Measurements from ENCODE around the gene DYNLT5. TPM values are rescaled to one million over a fixed set of nuclear protein-coding genes. Genes with fewer than 3 reads are reported as not detected.
"Not testable (repeated sequence)": the region's sequence is repeated elsewhere in the genome, so short reads cannot be mapped to it uniquely, and the experiment has no call there.

The DYNLT5 gene
- polyA plus RNA-seq, 3 donors = 0.08 to 0.54 (median 0.28) TPM

DNA sequence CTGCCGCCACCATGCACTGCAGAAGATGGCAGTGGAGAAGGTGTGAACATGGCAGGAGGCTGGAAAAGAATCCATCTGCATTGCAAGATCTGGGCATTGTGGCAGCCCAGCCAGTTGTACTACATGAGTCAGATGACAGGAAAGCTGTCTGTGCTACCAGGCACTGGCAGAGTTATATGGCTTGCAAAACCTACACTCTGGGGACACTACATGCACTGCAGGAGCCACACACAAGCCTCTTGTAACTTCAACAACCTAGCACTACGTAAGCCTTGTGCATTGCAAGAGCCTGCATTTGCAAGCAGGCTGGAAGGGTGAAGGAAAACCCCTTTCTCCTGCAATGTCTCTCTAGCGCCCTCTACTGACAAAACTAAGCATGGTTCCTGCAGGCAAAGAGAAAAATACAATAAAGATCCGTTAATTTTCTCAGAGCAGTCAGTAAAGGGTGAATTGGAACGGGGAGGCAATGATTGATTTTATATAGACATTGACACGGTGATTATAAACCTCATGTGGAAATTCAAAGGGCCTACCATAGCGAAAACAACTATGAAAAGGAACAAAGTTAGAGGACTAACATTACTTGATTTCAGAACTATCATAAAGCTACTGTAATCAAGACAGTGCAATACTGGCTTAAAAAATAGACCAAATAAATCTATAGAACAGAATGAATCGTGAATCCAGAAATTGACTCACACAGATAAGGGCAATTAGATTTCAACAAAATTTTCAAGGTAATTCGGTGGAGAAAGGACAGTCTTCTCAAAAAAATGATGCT is 26.2 kb upstream of the DYNLT5 start:
- H3K27me3 Mint-ChIP-seq (ENCODE audit: low read depth in 3 of 3) = peaks cover 0 to 4% (median 2%) of the 10 kb centered on the region in 3 donors
- Histone ChIP-seq H2AFZ (ENCODE audit: insufficient read depth, low read depth, low read length, poor library complexity, severe bottlenecking) (no peak overlapping the region), H3K4me1 (ENCODE audit: control insufficient read depth in 1 of 2, insufficient read depth in 2 of 2, low read length in 2 of 2) (peaks cover 0 to 4% of the 10 kb centered on the region in 2 donors), H3K9ac (ENCODE audit: insufficient read depth, low read length, poor library complexity, severe bottlenecking) (no peak overlapping the region), H4K20me1 (ENCODE audit: insufficient read depth, low read length) (no peaks in the 10 kb centered on the region), H3K36me3 (replicated peaks in 1 of 2; ENCODE audit: control insufficient read depth in 1 of 2, insufficient read depth in 2 of 2, low read length in 2 of 2) (no peaks in the 10 kb centered on the region), H3K4me2 (replicated peaks; ENCODE audit: extremely low read depth, low read length, poor library complexity, severe bottlenecking) (no peak overlapping the region), H3K27ac (ENCODE audit: low read depth in 1 of 2, low read length in 2 of 2) (no peak overlapping the region), H3K9me3 (replicated peaks in 1 of 2; ENCODE audit: control insufficient read depth in 1 of 2, insufficient read depth in 1 of 2, low read length in 2 of 2) (no peaks in the 10 kb centered on the region), H3K79me2 (ENCODE audit: insufficient read depth, low read length) (no peaks in the 10 kb centered on the region), H3K4me3 (replicated peaks in 1 of 3; ENCODE audit: low read depth in 2 of 3, low read length in 3 of 3) (no peak overlapping the region), H3K27me3 (ENCODE audit: control insufficient read depth in 2 of 2, insufficient read depth in 2 of 2, low read length in 2 of 2) (no peaks in the 10 kb centered on the region)
- peaks cover 13% of the 10 kb centered on the region for H3K4me1 Mint-ChIP-seq
- peak; percentile 59 to 83 (median 72) for DNase-seq
- no peak overlapping the region for H3K4me3 Mint-ChIP-seq
- peak overlapping the region in 4 of 7 donors; percentile 50 to 76 (median 58) for H3K27ac Mint-ChIP-seq
- H3K9me3 Mint-ChIP-seq = peaks cover 0 to 2% (median 0%) of the 10 kb centered on the region in 7 donors
- WGBS (ENCODE audit: insufficient coverage) = 36% methylated on average over 3 of the region's 9 CpGs
- intact Hi-C loops (cut with micrococcal nuclease) = loop anchor here in 1 of 2 donors (10.0 kb wide), 1 partner anchor 161 kb away; no protein-coding TSS in a partner anchor
- TF ChIP-seq, protein P1, sequence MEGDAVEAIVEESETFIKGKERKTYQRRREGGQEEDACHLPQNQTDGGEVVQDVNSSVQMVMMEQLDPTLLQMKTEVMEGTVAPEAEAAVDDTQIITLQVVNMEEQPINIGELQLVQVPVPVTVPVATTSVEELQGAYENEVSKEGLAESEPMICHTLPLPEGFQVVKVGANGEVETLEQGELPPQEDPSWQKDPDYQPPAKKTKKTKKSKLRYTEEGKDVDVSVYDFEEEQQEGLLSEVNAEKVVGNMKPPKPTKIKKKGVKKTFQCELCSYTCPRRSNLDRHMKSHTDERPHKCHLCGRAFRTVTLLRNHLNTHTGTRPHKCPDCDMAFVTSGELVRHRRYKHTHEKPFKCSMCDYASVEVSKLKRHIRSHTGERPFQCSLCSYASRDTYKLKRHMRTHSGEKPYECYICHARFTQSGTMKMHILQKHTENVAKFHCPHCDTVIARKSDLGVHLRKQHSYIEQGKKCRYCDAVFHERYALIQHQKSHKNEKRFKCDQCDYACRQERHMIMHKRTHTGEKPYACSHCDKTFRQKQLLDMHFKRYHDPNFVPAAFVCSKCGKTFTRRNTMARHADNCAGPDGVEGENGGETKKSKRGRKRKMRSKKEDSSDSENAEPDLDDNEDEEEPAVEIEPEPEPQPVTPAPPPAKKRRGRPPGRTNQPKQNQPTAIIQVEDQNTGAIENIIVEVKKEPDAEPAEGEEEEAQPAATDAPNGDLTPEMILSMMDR (IDR thresholded peaks at IDR 0.05) = peak; percentile 99
- no peaks in the 10 kb centered on the region for H3K36me3 Mint-ChIP-seq

DNA sequence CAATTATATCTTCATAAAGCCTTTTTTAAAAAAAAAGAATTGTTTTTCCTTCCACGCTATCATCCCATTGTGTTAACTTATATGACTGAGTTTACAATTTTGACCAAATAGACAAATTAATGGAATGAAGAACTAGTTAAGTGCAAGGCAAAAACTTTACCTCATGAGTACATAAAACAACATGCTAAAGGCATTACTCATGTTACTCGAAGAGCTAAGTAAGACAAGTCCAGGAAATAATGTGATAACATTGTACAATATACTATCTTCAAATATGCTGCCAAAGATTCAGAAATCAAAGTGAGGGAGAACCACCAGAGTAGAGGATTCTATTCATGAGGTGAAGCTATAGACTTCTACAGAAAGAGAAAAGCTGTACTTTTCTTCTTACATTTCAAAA is 24.2 kb upstream of the DYNLT5 start:
- no peaks in the 10 kb centered on the region for H3K9me3 ChIP-seq (replicated peaks in 1 of 2; ENCODE audit: control insufficient read depth in 1 of 2, insufficient read depth in 1 of 2, low read length in 2 of 2)
- no peak overlapping the region for H3K9ac ChIP-seq (ENCODE audit: insufficient read depth, low read length, poor library complexity, severe bottlenecking)
- peaks cover 8 to 14% of the 10 kb centered on the region in 2 donors for H3K4me1 ChIP-seq (ENCODE audit: control insufficient read depth in 1 of 2, insufficient read depth in 2 of 2, low read length in 2 of 2)
- H4K20me1 ChIP-seq (ENCODE audit: insufficient read depth, low read length) = no peaks in the 10 kb centered on the region
- TF ChIP-seq, protein P1 (IDR thresholded peaks at IDR 0.05) = no peak
- no peaks in the 10 kb centered on the region for H3K36me3 ChIP-seq (replicated peaks in 1 of 2; ENCODE audit: control insufficient read depth in 1 of 2, insufficient read depth in 2 of 2, low read length in 2 of 2)
- H3K27me3 Mint-ChIP-seq (ENCODE audit: low read depth in 3 of 3) = peaks cover 0 to 4% (median 2%) of the 10 kb centered on the region in 3 donors
- no peaks in the 10 kb centered on the region for H3K27me3 ChIP-seq (ENCODE audit: control insufficient read depth in 2 of 2, insufficient read depth in 2 of 2, low read length in 2 of 2)
- WGBS (ENCODE audit: insufficient coverage) = no CpG with 5 or more reads among the region's 2 CpGs
- no peak overlapping the region for H2AFZ ChIP-seq (ENCODE audit: insufficient read depth, low read depth, low read length, poor library complexity, severe bottlenecking)
- no peak overlapping the region for H3K4me3 Mint-ChIP-seq
- intact Hi-C loops (cut with micrococcal nuclease) = loop anchor here in 1 of 2 donors (10.0 kb wide), 1 partner anchor 163 kb away; no protein-coding TSS in a partner anchor
- DNase-seq = no peak
- H3K27ac Mint-ChIP-seq = no peak overlapping the region
- no peak overlapping the region for H3K27ac ChIP-seq (ENCODE audit: low read depth in 1 of 2, low read length in 2 of 2)
- H3K4me2 ChIP-seq (replicated peaks; ENCODE audit: extremely low read depth, low read length, poor library complexity, severe bottlenecking) = no peak overlapping the region
- H3K4me3 ChIP-seq (replicated peaks in 1 of 3; ENCODE audit: low read depth in 2 of 3, low read length in 3 of 3) = no peak overlapping the region
- H3K4me1 Mint-ChIP-seq = peaks cover 22% of the 10 kb centered on the region
- H3K79me2 ChIP-seq (ENCODE audit: insufficient read depth, low read length) = no peaks in the 10 kb centered on the region
- no peaks in the 10 kb centered on the region for H3K36me3 Mint-ChIP-seq
- no peaks in the 10 kb centered on the region for H3K9me3 Mint-ChIP-seq

DNA sequence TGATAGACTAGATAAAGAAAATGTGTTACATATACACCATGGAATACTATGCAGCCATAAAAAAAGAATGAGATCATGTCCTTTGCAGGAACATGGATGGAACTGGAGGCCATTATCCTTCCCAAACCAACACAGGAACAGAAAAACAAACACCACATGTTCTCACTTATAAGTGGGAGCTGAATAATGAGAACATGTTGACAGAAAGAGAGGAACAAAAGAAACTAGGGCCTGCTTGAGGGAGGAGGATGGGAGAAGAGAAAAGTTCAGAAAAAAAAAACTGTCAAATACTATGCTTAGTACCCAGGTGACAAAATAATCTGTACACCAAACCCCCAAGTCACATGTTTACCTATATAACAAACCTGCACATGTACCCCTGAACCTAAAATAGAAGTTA is 23.5 kb upstream of the DYNLT5 start:
- H3K4me3 ChIP-seq (replicated peaks in 1 of 3; ENCODE audit: low read depth in 2 of 3, low read length in 3 of 3); H3K36me3 Mint-ChIP-seq; H3K4me3 Mint-ChIP-seq; DNase-seq; H3K27me3 Mint-ChIP-seq (ENCODE audit: low read depth in 3 of 3); H4K20me1 ChIP-seq (ENCODE audit: insufficient read depth, low read length); H3K4me2 ChIP-seq (replicated peaks; ENCODE audit: extremely low read depth, low read length, poor library complexity, severe bottlenecking); H3K27ac Mint-ChIP-seq; H3K9ac ChIP-seq (ENCODE audit: insufficient read depth, low read length, poor library complexity, severe bottlenecking); H3K27ac ChIP-seq (ENCODE audit: low read depth in 1 of 2, low read length in 2 of 2); H3K9me3 ChIP-seq (replicated peaks in 1 of 2; ENCODE audit: control insufficient read depth in 1 of 2, insufficient read depth in 1 of 2, low read length in 2 of 2); H3K36me3 ChIP-seq (replicated peaks in 1 of 2; ENCODE audit: control insufficient read depth in 1 of 2, insufficient read depth in 2 of 2, low read length in 2 of 2); H3K9me3 Mint-ChIP-seq; H3K27me3 ChIP-seq (ENCODE audit: control insufficient read depth in 2 of 2, insufficient read depth in 2 of 2, low read length in 2 of 2); H3K79me2 ChIP-seq (ENCODE audit: insufficient read depth, low read length): not testable (repeated sequence)
- peaks cover 12 to 21% of the 10 kb centered on the region in 2 donors for H3K4me1 ChIP-seq (ENCODE audit: control insufficient read depth in 1 of 2, insufficient read depth in 2 of 2, low read length in 2 of 2)
- intact Hi-C loops (cut with micrococcal nuclease) = loop anchor here in 1 of 2 donors (10.0 kb wide), 1 partner anchor 164 kb away; no protein-coding TSS in a partner anchor
- peaks cover 29% of the 10 kb centered on the region for H3K4me1 Mint-ChIP-seq
- peak overlapping the region; percentile 9 for H2AFZ ChIP-seq (ENCODE audit: insufficient read depth, low read depth, low read length, poor library complexity, severe bottlenecking)

All from CD14-positive monocyte (primary cell).